D721Med (cell line): ENCODE results near the gene PNMA6E.

Experiments
- DNase-seq: peaks from one replicate; pipeline ENCODE4 v3.0.0; 2011; ENCODE audit warnings: low spot score; ENCODE audit not compliant: insufficient read length
- FAIRE-seq: peaks from 2 replicates; lab custom pipeline; 2011; peaks lifted over from hg19 to GRCh38; lab: Jason Lieb, UNC
- CTCF ChIP-seq: IDR thresholded peaks from 2 replicates; pipeline ENCODE4 v1.5.1; 2012; ENCODE audit warnings: mild to moderate bottlenecking, control low read depth; ENCODE audit not compliant: insufficient read depth; ENCODE audit errors: missing control alignments

PNMA6E gene

GRCh38 chrX:153446950-153447580 lies 45.9 kb upstream of the PNMA6E start:
- no peak for FAIRE-seq
- no peak for TF ChIP-seq CTCF
- no peak for DNase-seq

- no peak for TF ChIP-seq CTCF
- no peak for DNase-seq
- no peak for FAIRE-seq
Measured at GRCh38 chrX:153446636-153446936, 45.4 kb upstream of the PNMA6E start.

- DNase-seq (no peak), FAIRE-seq (no peak)
- no peak for TF ChIP-seq CTCF
Measured at GRCh38 chrX:153445856-153446635, 44.9 kb upstream of the PNMA6E start, which contains the start of gene TREX2. TSS of gene TREX2 (minus strand) at chrX:153446056. CDS start at chrX:153445430, 626 bp downstream.

GRCh38 chrX:153445106-153445855 lies 44.1 kb upstream of the PNMA6E start:
- DNase-seq (no peak), FAIRE-seq (no peak)
- no peak for TF ChIP-seq CTCF

GRCh38 chrX:153444333-153445011 lies 43.3 kb upstream of the PNMA6E start:
- no peak for TF ChIP-seq CTCF

GRCh38 chrX:153443476-153444332 lies 42.6 kb upstream of the PNMA6E start:
- TF ChIP-seq CTCF, result no peak
- FAIRE-seq (no peak), DNase-seq (no peak)

More at GRCh38 chrX:153444333-153445011, 43.3 kb upstream of the PNMA6E start:
- FAIRE-seq (no peak), DNase-seq (no peak)
